ENCODE results near the gene DENND4A. TPM values are rescaled to one million over a fixed set of nuclear protein-coding genes. Genes with fewer than 3 reads are reported as not detected.
"Not testable (repeated sequence)": the region's sequence is repeated elsewhere in the genome, so short reads cannot be mapped to it uniquely, and the experiment has no call there.

Gene DENND4A
- total RNA-seq, 1 donor from 2014 or later, result 26.2 TPM

- no peak for DNase-seq (ENCODE audit: extremely low read depth, low read depth, low spot score)
Measured at GRCh38 chr15:65641768-65642475, 150.2 kb downstream of the DENND4A start.

GRCh38 chr15:65639509-65639908, 152.6 kb downstream of the DENND4A start:
- DNase-seq (ENCODE audit: extremely low read depth, low read depth, low spot score), result no peak

- DNase-seq (ENCODE audit: extremely low read depth, low read depth, low spot score), result no peak
Measured at GRCh38 chr15:65638681-65639089, 153.4 kb downstream of the DENND4A start.

- DNase-seq (ENCODE audit: extremely low read depth, low read depth, low spot score), result no peak
Measured at GRCh38 chr15:65638109-65638508, 154.0 kb downstream of the DENND4A start.

GRCh38 chr15:65634356-65634755, 157.7 kb downstream of the DENND4A start:
- no peak for DNase-seq (ENCODE audit: extremely low read depth, low read depth, low spot score)

GRCh38 chr15:65633752-65634151, 158.3 kb downstream of the DENND4A start:
- DNase-seq (ENCODE audit: extremely low read depth, low read depth, low spot score), result no peak

GRCh38 chr15:65632780-65633375, 159.2 kb downstream of the DENND4A start:
- no peak for DNase-seq (ENCODE audit: extremely low read depth, low read depth, low spot score)

GRCh38 chr15:65631503-65631902, 160.6 kb downstream of the DENND4A start:
- no peak for DNase-seq (ENCODE audit: extremely low read depth, low read depth, low spot score)

GRCh38 chr15:65630760-65631159, 161.3 kb downstream of the DENND4A start:
- DNase-seq (ENCODE audit: extremely low read depth, low read depth, low spot score), result no peak

- no peak for DNase-seq (ENCODE audit: extremely low read depth, low read depth, low spot score)
Measured at GRCh38 chr15:65629548-65629947, 162.5 kb downstream of the DENND4A start.

- no peak for DNase-seq (ENCODE audit: extremely low read depth, low read depth, low spot score)
Measured at GRCh38 chr15:65626856-65627255, 165.2 kb downstream of the DENND4A start.

GRCh38 chr15:65623103-65623502, 169.0 kb downstream of the DENND4A start:
- no peak for DNase-seq (ENCODE audit: extremely low read depth, low read depth, low spot score)

GRCh38 chr15:65621638-65622037, 170.5 kb downstream of the DENND4A start, which contains the start of gene SLC24A1:
Gene SLC24A1, plus strand, starts transcription at chr15:65621938. Its CDS starts 2,143 bp downstream, at chr15:65624081.
- DNase-seq (ENCODE audit: extremely low read depth, low read depth, low spot score), result no peak

GRCh38 chr15:65620833-65621232, 171.3 kb downstream of the DENND4A start:
- DNase-seq (ENCODE audit: extremely low read depth, low read depth, low spot score), result no peak

GRCh38 chr15:65619626-65620290, 172.3 kb downstream of the DENND4A start:
- DNase-seq (ENCODE audit: extremely low read depth, low read depth, low spot score), result no peak

- DNase-seq (ENCODE audit: extremely low read depth, low read depth, low spot score), result no peak
Measured at GRCh38 chr15:65618560-65619109, 173.5 kb downstream of the DENND4A start.

- not testable (repeated sequence) for DNase-seq (ENCODE audit: extremely low read depth, low read depth, low spot score)
Measured at GRCh38 chr15:65615887-65616286, 176.2 kb downstream of the DENND4A start.

GRCh38 chr15:65612949-65613744, 178.9 kb downstream of the DENND4A start:
- DNase-seq (ENCODE audit: extremely low read depth, low read depth, low spot score), result no peak

GRCh38 chr15:65612616-65612946, 179.5 kb downstream of the DENND4A start:
- no peak for DNase-seq (ENCODE audit: extremely low read depth, low read depth, low spot score)

GRCh38 chr15:65611888-65612615, 180.0 kb downstream of the DENND4A start:
- no peak for DNase-seq (ENCODE audit: extremely low read depth, low read depth, low spot score)

Measured in glomerular endothelial cell (primary cell).